K562 (cell line): ENCODE measurements around the gene FUBP3. TPM values are rescaled to one million over a fixed set of nuclear protein-coding genes. Genes with fewer than 3 reads are reported as not detected.

Experiments used
- ATAC-seq: fragments of 200-7000 bp; cut with Tn5 transposase; 3 replicates; pipeline ENCODE4 v1.9.1; 2020; ENCODE audit warnings: moderate library complexity
- BruUV-seq: library from RNA; stranded (reverse); fragments of 400-500 nt; replicated peaks from 2 replicates; lab custom pipeline; 2021; lab: Mats Ljungman, UMichigan
- CTCF ChIA-PET: fragments of 300-600 bp; formaldehyde crosslinking; extraction: SDS; loops from one replicate; lab custom pipeline; 2021; ENCODE audit warnings: low intra/inter-chr PET ratio; lab: Yijun Ruan, JAX
- POLR2A ChIA-PET: fragments of 300-600, 350-650 bp; sonication (Branson Sonifier 250); formaldehyde crosslinking; extraction: SDS; loops from one replicate; lab custom pipeline; 2021; ENCODE audit warnings: antibody characterized with exemption, inconsistent platforms; lab: Yijun Ruan, JAX
- DNase-seq, 4 experiments: peaks; one replicate each; pipeline versions ENCODE4 v3.0.0 to v3.0.0-alpha.2; 2011 to 2018; ENCODE audit warnings: low spot score in 3 of 4, mixed read lengths in 3 of 4; ENCODE audit errors: extremely low read depth in 1 of 4
- FAIRE-seq: peaks from 2 replicates; lab custom pipeline; 2011; peaks lifted over from hg19 to GRCh38; lab: Jason Lieb, UNC
- H2AFZ ChIP-seq: 2 replicates; pipeline ENCODE4 v1.6.0; 2011; ENCODE audit warnings: low read depth, low read length, control low read depth, inconsistent platforms
- H3K27ac ChIP-seq: fragments of 200-600 bp; 3 replicates; pipeline ENCODE4 v1.8.0; 2011; ENCODE audit warnings: low read depth, mild to moderate bottlenecking, control low read depth, inconsistent platforms, low read length, moderate library complexity, mixed read lengths; ENCODE audit errors: extremely low read depth
- H3K27me3 ChIP-seq, 2 experiments: fragments of 300-600 bp in 1 of 2; 2 replicates in 1 of 2; 3 replicates in 1 of 2; pipeline versions ENCODE4 v1.6.0 to v1.8.0; 2011; ENCODE audit warnings: inconsistent platforms in 2 of 2, low read length in 2 of 2, mild to moderate bottlenecking in 1 of 2, mixed read lengths in 1 of 2, moderate library complexity in 1 of 2; ENCODE audit not compliant: control insufficient read depth in 2 of 2, insufficient read depth in 2 of 2
- H3K36me3 ChIP-seq: fragments of 300-600 bp; 3 replicates; pipeline ENCODE4 v1.8.0; 2011; ENCODE audit warnings: mild to moderate bottlenecking, low read length, inconsistent platforms; ENCODE audit not compliant: control insufficient read depth, insufficient read depth
- H3K4me1 ChIP-seq, 2 experiments: fragments of 200-600 bp in 1 of 2; replicated peaks in 1 of 2; 2 replicates in 1 of 2; 3 replicates in 1 of 2; pipeline versions ENCODE4 v1.5.1 to v1.8.0; 2011; ENCODE audit warnings: inconsistent platforms in 2 of 2, low read length in 2 of 2, mild to moderate bottlenecking in 1 of 2, mixed read lengths in 1 of 2, moderate library complexity in 1 of 2; ENCODE audit not compliant: control insufficient read depth in 2 of 2, insufficient read depth in 2 of 2
- H3K4me2 ChIP-seq: 2 replicates; pipeline ENCODE4 v1.6.1; 2011; ENCODE audit warnings: low read length, control low read depth, inconsistent platforms, mixed read lengths; ENCODE audit not compliant: insufficient read depth
- H3K4me3 ChIP-seq: fragments of 200-600 bp; sonication (generic), shearing (Covaris generic); 2 replicates; pipeline ENCODE4 v1.5.1; 2016; ENCODE audit warnings: control low read depth, inconsistent platforms
- H3K79me2 ChIP-seq: fragments of 200-600 bp; 3 replicates; pipeline ENCODE4 v1.8.0; 2011; ENCODE audit warnings: low read length, inconsistent platforms; ENCODE audit not compliant: control insufficient read depth, insufficient read depth
- H3K9ac ChIP-seq, 2 experiments: 2 replicates each; pipeline versions ENCODE4 v1.6.0 to v1.6.1; 2011; ENCODE audit warnings: low read depth in 2 of 2, low read length in 2 of 2, control low read depth in 1 of 2, inconsistent platforms in 1 of 2, mild to moderate bottlenecking in 1 of 2, mixed read lengths in 1 of 2; ENCODE audit not compliant: insufficient read depth in 1 of 2
- H3K9me1 ChIP-seq: one replicate; pipeline ENCODE4 v1.6.0; 2011; ENCODE audit warnings: inconsistent platforms, mild to moderate bottlenecking, low read length, moderate library complexity; ENCODE audit not compliant: control insufficient read depth, insufficient read depth
- H3K9me3 ChIP-seq: replicated peaks from 2 replicates; pipeline ENCODE4 v1.5.1; 2011; ENCODE audit warnings: low read depth, low read length, inconsistent platforms; ENCODE audit not compliant: control insufficient read depth, insufficient read depth
- H4K20me1 ChIP-seq: replicated peaks from 2 replicates; pipeline ENCODE4 v1.6.1; 2011; ENCODE audit warnings: low read length, inconsistent platforms, mixed read lengths; ENCODE audit not compliant: control insufficient read depth, insufficient read depth
- CGGBP1 ChIP-seq: fragments of 250-450 bp; sonication (Bioruptor Pico); IDR thresholded peaks from 2 replicates; pipeline ENCODE4 v1.9.0; 2021; ENCODE audit warnings: mild to moderate bottlenecking
- ERF ChIP-seq: fragments of 450-650 bp; formaldehyde crosslinking; IDR thresholded peaks from 2 replicates; pipeline ENCODE4 v1.4.0; 2020; ENCODE audit warnings: mild to moderate bottlenecking, mixed read lengths
- MAZ ChIP-seq, 2 experiments: fragments of 450-650 bp in 1 of 2; sonication (generic) in 1 of 2; formaldehyde crosslinking; IDR thresholded peaks in 1 of 2; conservative IDR thresholded peaks in 1 of 2; 2 replicates each; pipeline versions ENCODE4 v1.4.0 to v1.5.0; 2020; ENCODE audit warnings: mild to moderate bottlenecking in 1 of 2, missing genetic modification reagents in 1 of 2
- MGA ChIP-seq: fragments of 450-650 bp; IDR thresholded peaks from 2 replicates; pipeline ENCODE4 v1.6.1; 2016; ENCODE audit warnings: mild to moderate bottlenecking, moderate library complexity
- MYC ChIP-seq, 2 experiments: fragments of 250-450 bp in 1 of 2; sonication (Bioruptor Pico) in 1 of 2; IDR thresholded peaks; 2 replicates each; pipeline versions ENCODE4 v1.5.1 to v1.6.1; 2012 to 2021; ENCODE audit warnings: low read depth in 2 of 2, borderline replicate concordance in 1 of 2, improper control_type of control experiment in 1 of 2, low read length in 1 of 2, mild to moderate bottlenecking in 1 of 2, moderate library complexity in 1 of 2
- SMC3 ChIP-seq: conservative IDR thresholded peaks from 2 replicates; pipeline ENCODE4 v1.6.1; 2011; ENCODE audit warnings: low read depth, low read length, improper control_type of control experiment; ENCODE audit not compliant: insufficient read depth
- ZNF121 ChIP-seq: sonication (generic); formaldehyde crosslinking; conservative IDR thresholded peaks from 2 replicates; pipeline ENCODE4 v1.8.0; 2022; ENCODE audit warnings: missing genetic modification reagents
- ZNF212 ChIP-seq: fragments of 450-650 bp; formaldehyde crosslinking; IDR thresholded peaks from 2 replicates; pipeline ENCODE4 v1.4.0; 2020; ENCODE audit warnings: mild to moderate bottlenecking
- ZNF699 ChIP-seq: fragments of 250-450 bp; sonication (Bioruptor Pico); IDR thresholded peaks from 2 replicates; pipeline ENCODE4 v1.8.0; 2021; ENCODE audit warnings: mild to moderate bottlenecking, moderate library complexity; ENCODE audit not compliant: insufficient replicate concordance
- WGBS: fragments of 100-300 bp; shearing (Covaris generic); methylation state at CpG from one replicate; pipeline ENCODE4 v1.1.6; 2016; ENCODE audit warnings: low coverage, mixed read lengths; ENCODE audit not compliant: insufficient coverage; ENCODE audit errors: missing lambda C conversion rate; 5-methylcytosine and 5-hydroxymethylcytosine counted together
- in situ Hi-C: fragments of 300-500 bp; cut with MboI; formaldehyde crosslinking; loops from 4 replicates; pipeline ENCODE4 v1.15.0; 2018; ENCODE audit warnings: inconsistent platforms, mixed read lengths
- intact Hi-C: fragments of 100-400 bp; cut with micrococcal nuclease; formaldehyde crosslinking; loops from 2 replicates; pipeline ENCODE4 v1.14.2; 2022
- polyA plus RNA-seq, 8 experiments: library from polyadenylated mRNA; depleted of rRNA in 4 of 8; stranded (reverse) in 5 of 8; unstranded in 3 of 8; fragments of >200 nt; fragmentation: Nextera tagmentation in 2 of 8; fragmentation: Illumina TruSeq in 1 of 8; extraction: Ambion mirVana in 2 of 8; extraction: Trizol in 1 of 8; gene quantifications; 2 replicates each; pipeline versions ENCODE4 v1.2.1 to v1.2.3, GENCODE V29; 2011 to 2014; ENCODE audit warnings: inconsistent platforms in 1 of 8, missing spikeins in 1 of 8
- total RNA-seq, 7 experiments: library from RNA; depleted of rRNA in 6 of 7; stranded (reverse); fragments of >200 nt in 6 of 7; fragmentation: Illumina TruSeq in 2 of 7; extraction: Trizol in 2 of 7; gene quantifications; 2 replicates each; pipeline versions ENCODE4 v1.2.1 to v1.2.3, GENCODE V29; 2011 to 2021; ENCODE audit warnings: low replicate concordance in 1 of 7

The FUBP3 gene
- total and polyA plus RNA-seq, 9 of the 15 experiments (the other 6 are each of a cell fraction or from before 2014, with no cell fraction given): 3.0 to 64.0 (median 48.1) TPM

- TF ChIP-seq MAZ (CRISPR knock-in tag; conservative IDR thresholded peaks at IDR 0.05 in 1 of 2, IDR thresholded peaks at IDR 0.05 in 1 of 2) (no peak), ZNF699 (CRISPR knock-in tag) (no peak), ZNF121 (CRISPR knock-in tag) (no peak), CGGBP1 (CRISPR knock-in tag) (no peak), SMC3 (no peak), MYC (IDR thresholded peaks at IDR 0.05; ENCODE audit: low read depth, low read length) (no peak), MYC (CRISPR knock-in tag; IDR thresholded peaks at IDR 0.05; ENCODE audit: borderline replicate concordance, low read depth) (no peak), ZNF212 (CRISPR knock-in tag) (no peak), ERF (CRISPR knock-in tag) (no peak), MGA (no peak)
- in situ Hi-C loops (no loop called here), intact Hi-C loops (no loop called here)
- Histone ChIP-seq H3K27ac (no peak overlapping the region), H3K27me3 (peaks cover 67 to 86% of the 10 kb centered on the region in 2 experiments), H3K9me3 (no peaks in the 10 kb centered on the region), H3K9ac (no peak overlapping the region), H2AFZ (no peak overlapping the region), H3K79me2 (no peaks in the 10 kb centered on the region), H3K4me1 (peaks cover 0 to 48% of the 10 kb centered on the region in 2 experiments; a peak in 2 of 5 replicates), H3K36me3 (no peaks in the 10 kb centered on the region), H3K9me1 (no peaks in the 10 kb centered on the region), H3K4me3 (no peak overlapping the region), H3K4me2 (no peak overlapping the region), H4K20me1 (peaks cover 6% of the 10 kb centered on the region)
- ChIA-PET POLR2A (interaction anchor here (0.7 kb wide), 1 partner anchor 18 kb away, joined by 3 read pairs; no protein-coding TSS in a partner anchor), CTCF (no interaction called here)
- BruUV-seq: no TSS peak
- FAIRE-seq (no peak), DNase-seq (no peak), ATAC-seq (no peak)
- 14% methylated on average over 9 of the region's 52 CpGs for WGBS
Observed at GRCh38 chr9:130658893-130659698, 79.7 kb downstream of the FUBP3 start.
